ENCODE measurements around the gene ZNF524.

The ZNF524 gene

DNA sequence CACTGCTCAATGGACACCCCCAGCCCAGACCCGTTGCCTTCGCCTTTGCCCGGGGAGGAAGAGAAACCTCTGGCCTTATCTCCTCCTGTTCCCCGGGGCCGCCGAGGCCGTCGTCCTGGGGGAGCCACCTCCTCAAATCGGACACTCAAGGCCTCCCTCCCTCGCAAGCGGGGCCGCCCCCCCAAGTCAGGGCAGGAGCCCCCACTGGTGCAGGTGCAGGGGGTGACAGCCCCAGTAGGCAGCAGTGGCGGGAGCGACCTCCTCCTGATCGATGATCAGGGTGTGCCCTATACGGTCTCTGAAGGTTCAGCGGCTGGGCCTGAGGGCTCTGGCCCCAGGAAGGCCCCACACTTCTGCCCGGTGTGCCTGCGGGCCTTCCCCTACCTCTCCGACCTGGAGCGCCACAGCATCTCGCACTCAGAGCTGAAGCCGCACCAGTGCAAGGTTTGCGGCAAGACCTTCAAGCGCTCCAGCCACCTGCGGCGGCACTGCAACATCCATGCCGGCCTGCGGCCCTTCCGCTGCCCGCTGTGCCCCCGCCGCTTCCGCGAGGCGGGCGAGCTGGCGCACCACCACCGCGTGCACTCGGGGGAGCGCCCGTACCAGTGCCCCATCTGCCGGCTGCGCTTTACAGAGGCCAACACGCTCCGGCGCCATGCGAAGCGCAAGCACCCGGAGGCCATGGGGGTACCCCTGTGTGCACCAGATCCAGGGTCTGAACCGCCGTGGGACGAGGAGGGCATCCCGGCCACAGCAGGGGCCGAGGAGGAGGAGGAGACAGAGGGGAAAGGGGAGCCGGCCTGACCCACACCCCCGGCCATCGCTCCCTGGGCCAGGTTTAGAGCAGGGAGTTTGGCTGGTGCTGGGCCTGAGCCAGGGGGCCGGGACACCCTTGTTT lies 2.3 kb downstream of the ZNF524 start:
- no peak for DNase-seq (ENCODE audit: low spot score)

- no peak for DNase-seq (ENCODE audit: low spot score)
Measured at GRCh38 chr19:55603115-55603514, 3.0 kb downstream of the ZNF524 start.

- no peak for DNase-seq (ENCODE audit: low spot score)
Measured at GRCh38 chr19:55603581-55604292, 3.6 kb downstream of the ZNF524 start.

GRCh38 chr19:55605207-55605636 lies 5.1 kb downstream of the ZNF524 start:
- peak; percentile 97 for DNase-seq (ENCODE audit: low spot score)

DNA sequence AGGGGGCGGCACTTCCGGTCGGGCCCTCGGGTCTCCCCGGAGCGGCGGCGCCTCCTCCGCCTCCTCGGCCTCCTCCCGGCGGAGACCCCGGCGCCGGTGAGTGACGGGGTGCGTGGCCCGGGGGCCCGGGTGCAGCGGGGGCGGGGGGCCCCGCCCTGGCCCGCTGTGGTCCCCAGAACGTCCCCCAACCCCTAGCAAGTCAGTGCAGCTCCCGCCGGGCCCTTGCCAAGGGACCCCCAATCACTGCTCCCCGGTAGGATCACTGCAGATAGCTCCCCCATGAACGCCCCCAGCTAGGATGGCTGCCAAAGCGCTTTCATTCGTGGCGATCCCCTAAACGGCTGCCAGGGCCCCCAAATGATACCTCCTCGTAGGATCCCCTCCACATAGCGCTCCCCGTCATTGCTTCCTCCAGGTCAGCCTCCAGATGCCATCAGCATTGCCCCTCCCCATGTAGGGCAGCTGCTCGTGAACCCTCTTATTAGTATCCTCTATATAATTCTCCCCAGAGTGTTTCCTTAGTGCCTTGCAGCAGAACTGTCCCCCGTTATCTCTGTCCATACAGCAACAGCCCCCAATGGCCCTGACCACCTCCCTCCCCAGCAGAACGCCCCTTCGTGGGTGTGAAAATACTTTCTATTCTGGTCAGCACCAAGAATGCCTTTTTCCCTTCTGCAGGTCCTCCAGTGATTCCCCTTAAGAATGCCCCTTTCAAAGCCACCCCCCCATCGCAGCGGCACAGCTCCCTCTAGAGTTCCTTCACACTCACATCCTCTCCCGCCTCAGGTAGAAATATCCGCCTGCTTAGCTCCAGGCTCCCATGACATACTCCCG lies 5.8 kb downstream of the ZNF524 start, which contains the start of gene ZNF865:
ZNF865 (plus strand) TSS at position 11 of the 834 bp plus-strand sequence. CDS start 7,972 bp downstream, outside the sequence.
- DNase-seq (ENCODE audit: low spot score), result peak; percentile 82

GRCh38 chr19:55606471-55606787 lies 6.3 kb downstream of the ZNF524 start:
- DNase-seq (ENCODE audit: low spot score), result no peak

DNA sequence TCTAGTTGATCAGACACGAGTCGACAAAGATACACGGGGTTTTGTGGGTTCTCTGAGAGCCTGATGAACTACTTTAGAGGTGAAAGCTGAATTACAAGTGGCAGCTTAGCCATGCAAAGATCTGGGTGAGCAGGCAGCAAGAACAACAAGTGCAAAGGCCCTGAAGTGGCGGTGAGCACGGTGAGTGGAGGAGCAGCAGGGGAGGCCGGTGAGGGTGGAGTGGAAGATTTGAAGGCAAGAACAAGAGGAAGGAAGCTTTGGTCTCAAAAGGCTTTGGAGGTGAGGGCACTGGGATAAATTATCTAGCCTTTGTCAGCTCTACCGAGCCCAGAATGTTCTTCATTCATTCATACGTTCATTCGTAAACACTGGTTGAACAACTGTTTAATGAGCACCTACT lies 6.7 kb downstream of the ZNF524 start:
- DNase-seq (ENCODE audit: low spot score), result no peak

GRCh38 chr19:55609326-55609725 lies 9.2 kb downstream of the ZNF524 start:
- DNase-seq (ENCODE audit: low spot score), result no peak

GRCh38 chr19:55611300-55611982 lies 11.4 kb downstream of the ZNF524 start:
- no peak for DNase-seq (ENCODE audit: low spot score)

DNA sequence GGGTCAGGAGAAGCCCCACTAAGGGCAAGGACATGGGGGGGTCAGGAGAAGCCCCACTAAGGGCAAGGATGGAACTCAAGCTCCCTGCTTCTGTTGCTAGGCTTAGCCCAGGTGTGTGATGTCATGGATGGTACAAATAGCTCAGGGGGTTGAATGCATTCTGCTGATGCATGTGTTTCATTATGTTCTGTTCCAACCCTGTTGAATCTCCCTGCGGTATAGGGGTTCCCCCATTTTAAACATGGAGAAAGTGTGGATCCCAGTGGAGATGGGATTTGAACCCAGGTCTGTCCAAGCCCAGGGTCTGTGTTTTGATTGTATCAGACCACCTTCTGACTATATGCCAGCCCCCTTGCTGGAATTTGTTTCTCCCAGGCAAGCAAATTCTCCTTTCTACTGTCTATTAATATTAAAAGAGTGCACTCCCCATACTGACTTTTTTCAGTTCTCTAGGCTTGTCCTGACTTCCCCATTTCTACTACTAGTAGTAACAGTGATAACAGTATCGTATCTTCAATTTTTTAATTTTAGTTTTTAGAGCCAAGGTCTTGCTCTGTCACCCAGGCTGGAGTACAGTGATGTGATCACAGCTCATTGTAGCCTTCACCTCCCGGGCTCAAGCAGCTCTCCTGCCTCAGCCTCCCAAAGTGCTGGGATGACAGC lies 12.0 kb downstream of the ZNF524 start:
- DNase-seq (ENCODE audit: low spot score), result no peak

- no peak for DNase-seq (ENCODE audit: low spot score)
Measured at GRCh38 chr19:55613396-55613795, 13.3 kb downstream of the ZNF524 start.

- DNase-seq (ENCODE audit: low spot score), result no peak
Measured at GRCh38 chr19:55613930-55614710, 14.0 kb downstream of the ZNF524 start.

GRCh38 chr19:55614711-55615542 lies 14.8 kb downstream of the ZNF524 start:
- DNase-seq (ENCODE audit: low spot score), result no peak

DNA sequence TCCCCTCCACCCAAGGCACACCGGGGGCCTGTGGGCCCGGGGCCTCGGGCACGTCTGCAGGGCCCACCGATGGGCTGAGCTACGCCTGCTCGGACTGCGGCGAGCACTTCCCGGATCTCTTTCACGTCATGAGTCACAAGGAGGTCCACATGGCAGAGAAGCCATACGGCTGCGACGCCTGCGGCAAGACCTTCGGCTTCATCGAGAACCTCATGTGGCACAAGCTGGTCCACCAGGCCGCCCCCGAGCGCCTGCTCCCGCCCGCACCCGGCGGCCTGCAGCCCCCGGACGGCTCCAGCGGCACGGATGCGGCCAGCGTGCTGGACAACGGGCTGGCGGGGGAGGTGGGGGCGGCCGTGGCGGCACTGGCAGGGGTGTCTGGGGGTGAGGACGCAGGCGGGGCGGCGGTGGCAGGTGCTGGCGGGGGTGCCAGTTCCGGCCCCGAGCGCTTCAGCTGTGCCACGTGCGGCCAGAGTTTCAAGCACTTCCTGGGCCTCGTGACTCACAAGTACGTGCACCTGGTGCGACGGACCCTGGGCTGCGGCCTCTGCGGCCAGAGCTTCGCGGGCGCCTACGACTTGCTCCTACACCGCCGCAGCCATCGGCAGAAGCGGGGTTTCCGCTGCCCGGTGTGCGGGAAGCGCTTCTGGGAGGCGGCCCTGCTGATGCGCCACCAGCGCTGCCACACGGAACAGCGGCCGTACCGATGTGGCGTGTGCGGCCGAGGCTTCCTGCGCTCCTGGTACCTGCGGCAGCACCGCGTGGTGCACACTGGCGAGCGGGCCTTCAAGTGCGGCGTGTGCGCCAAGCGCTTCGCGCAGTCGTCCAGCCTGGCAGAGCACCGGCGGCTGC lies 15.7 kb downstream of the ZNF524 start:
- no peak for DNase-seq (ENCODE audit: low spot score)

DNA sequence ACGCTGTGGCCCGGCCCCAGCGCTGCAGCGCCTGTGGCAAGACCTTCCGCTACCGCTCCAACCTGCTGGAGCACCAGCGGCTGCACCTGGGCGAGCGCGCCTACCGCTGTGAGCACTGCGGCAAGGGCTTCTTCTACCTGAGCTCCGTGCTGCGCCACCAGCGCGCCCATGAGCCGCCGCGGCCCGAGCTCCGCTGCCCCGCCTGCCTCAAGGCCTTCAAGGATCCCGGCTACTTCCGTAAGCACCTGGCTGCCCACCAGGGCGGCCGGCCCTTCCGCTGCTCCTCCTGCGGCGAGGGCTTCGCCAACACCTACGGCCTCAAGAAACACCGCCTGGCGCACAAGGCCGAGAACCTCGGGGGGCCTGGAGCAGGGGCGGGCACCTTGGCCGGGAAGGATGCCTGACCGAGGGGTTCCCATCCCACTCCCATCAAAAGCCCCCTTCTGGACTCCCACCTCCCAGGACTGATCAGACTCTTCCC lies 16.3 kb downstream of the ZNF524 start:
- DNase-seq (ENCODE audit: low spot score), result no peak

- DNase-seq (ENCODE audit: low spot score), result no peak
Measured at GRCh38 chr19:55617426-55617825, 17.3 kb downstream of the ZNF524 start.

- DNase-seq (ENCODE audit: low spot score), result no peak
Measured at GRCh38 chr19:55618426-55618825, 18.3 kb downstream of the ZNF524 start.

- DNase-seq (ENCODE audit: low spot score), result no peak
Measured at GRCh38 chr19:55619286-55619685, 19.2 kb downstream of the ZNF524 start.
